Endodermal cell (in vitro differentiated cells): ENCODE results near the gene DCPS. TPM values are rescaled to one million over a fixed set of nuclear protein-coding genes. Genes with fewer than 3 reads are reported as not detected.
A peak's percentile ranks its signal among the peaks of the same experiment; 100 is the strongest.
"Not testable (repeated sequence)": the region's sequence is repeated elsewhere in the genome, so short reads cannot be mapped to it uniquely, and the experiment has no call there.

Source experiments
- DNase-seq: peaks from one replicate; pipeline ENCODE4 v3.0.0-alpha.2; 2017
- H3K27ac ChIP-seq: 2 replicates; pipeline ENCODE4 v1.5.1; 2013; ENCODE audit warnings: mild to moderate bottlenecking, low read depth, low read length, moderate library complexity
- H3K27me3 ChIP-seq: 2 replicates; pipeline ENCODE4 v1.6.1; 2013; ENCODE audit warnings: mild to moderate bottlenecking, low read length, moderate library complexity; ENCODE audit not compliant: insufficient read depth, control insufficient read depth, poor library complexity, severe bottlenecking
- H3K36me3 ChIP-seq: 2 replicates; pipeline ENCODE4 v1.7.0; 2013; ENCODE audit warnings: mild to moderate bottlenecking, low read length, moderate library complexity; ENCODE audit not compliant: control insufficient read depth, insufficient read depth
- H3K4me1 ChIP-seq: one replicate; pipeline ENCODE4 v1.7.0; 2013; ENCODE audit warnings: low read length; ENCODE audit not compliant: control insufficient read depth, insufficient read depth
- H3K4me3 ChIP-seq: 2 replicates; pipeline ENCODE4 v1.5.1; 2013; ENCODE audit warnings: mild to moderate bottlenecking, low read length, moderate library complexity
- H3K9ac ChIP-seq: 2 replicates; pipeline ENCODE4 v1.6.1; 2013; ENCODE audit warnings: mild to moderate bottlenecking, low read length, moderate library complexity; ENCODE audit not compliant: poor library complexity, severe bottlenecking; ENCODE audit errors: extremely low read depth
- H3K9me3 ChIP-seq: 2 replicates; pipeline ENCODE4 v1.6.1; 2013; ENCODE audit warnings: mild to moderate bottlenecking, low read length, moderate library complexity; ENCODE audit not compliant: control insufficient read depth
- H3K27ac Mint-ChIP-seq: 2 replicates; pipeline ENCODE4 v1.8.0; 2020; ENCODE audit warnings: mixed read lengths
- H3K27me3 Mint-ChIP-seq: 2 replicates; pipeline ENCODE4 v1.8.0; 2021; ENCODE audit warnings: mild to moderate bottlenecking, mixed read lengths; ENCODE audit not compliant: insufficient read depth
- H3K36me3 Mint-ChIP-seq: 2 replicates; pipeline ENCODE4 v1.8.0; 2020; ENCODE audit warnings: low read depth, mixed read lengths
- H3K4me1 Mint-ChIP-seq: 2 replicates; pipeline ENCODE4 v1.8.0; 2020; ENCODE audit warnings: mixed read lengths
- H3K4me3 Mint-ChIP-seq: 2 replicates; pipeline ENCODE4 v1.8.0; 2020; ENCODE audit warnings: mild to moderate bottlenecking, moderate library complexity, mixed read lengths
- H3K9me3 Mint-ChIP-seq: 2 replicates; pipeline ENCODE4 v1.8.0; 2020; ENCODE audit warnings: mild to moderate bottlenecking, mixed read lengths
- WGBS, 2 experiments: methylation state at CpG; one replicate each; pipeline versions ENCODE4 v1.1.5 to v1.1.7; 2013; ENCODE audit warnings: missing lambda C conversion rate in 2 of 2, mixed read lengths in 1 of 2; ENCODE audit not compliant: insufficient coverage in 1 of 2, insufficient read length in 1 of 2; 5-methylcytosine and 5-hydroxymethylcytosine counted together
- total RNA-seq, 2 donors: library from RNA; stranded (reverse); fragmentation: NEBNext Ultra II Directional in 1 of 2; extraction: Animal tissue kit (Norgen Biotek cat#: 25700) in 1 of 2; gene quantifications; 2 replicates in 1 of 2; 3 replicates in 1 of 2; pipeline ENCODE4 v1.2.1, GENCODE V29; 2021
- TF ChIP-seq, protein P1 (sequence below): fragments of 200-600 bp; sonication (generic); conservative IDR thresholded peaks from 2 replicates; pipeline ENCODE4 v1.5.0; 2021; ENCODE audit warnings: antibody characterized with exemption, mild to moderate bottlenecking

DCPS gene
- total RNA-seq, 2 donors from 2014 or later, result 19.0 to 22.6 TPM

DNA sequence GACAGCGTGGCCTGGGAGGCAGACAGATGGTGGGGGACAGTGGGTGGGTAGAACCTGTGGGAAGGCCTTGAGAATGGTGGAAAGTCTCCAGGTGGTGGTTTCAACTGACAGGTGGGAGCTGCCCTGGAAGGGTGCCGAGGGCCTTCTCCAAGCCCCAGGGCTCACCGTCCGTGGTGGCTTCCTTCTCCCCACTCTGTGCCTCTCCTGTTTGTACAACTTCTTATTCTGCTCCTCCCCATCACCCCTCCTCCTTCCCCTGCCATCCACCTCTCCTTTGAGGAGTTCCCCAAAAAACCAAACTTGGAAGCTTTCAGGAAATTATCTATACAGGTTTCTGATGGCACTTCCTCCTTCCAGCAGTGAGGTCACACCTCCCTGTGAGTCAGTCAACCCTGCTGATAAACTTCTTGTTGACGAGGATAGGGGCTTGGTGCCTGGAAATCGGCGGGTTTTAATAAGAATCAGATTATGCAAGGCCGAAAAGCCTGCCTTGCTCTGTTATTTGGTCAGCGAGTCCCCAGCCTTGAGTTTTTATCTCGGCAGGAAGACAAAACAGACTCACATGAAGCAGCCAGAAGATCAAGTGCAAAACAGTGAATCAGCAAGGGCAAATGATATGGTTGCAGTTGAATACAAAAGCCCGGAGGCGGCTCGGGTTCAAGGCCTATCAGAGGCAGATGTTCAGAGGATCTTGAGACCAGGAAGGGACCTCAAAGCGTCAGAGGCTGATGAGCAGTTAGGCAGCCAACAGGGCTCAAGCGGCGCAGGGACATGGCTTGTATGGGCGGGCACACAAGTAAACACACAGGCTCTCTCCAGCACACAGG lies 42.1 kb downstream of the DCPS start:
- DNase-seq, result peak; percentile 82
- Histone ChIP-seq H3K36me3 (peaks cover 3% of the 10 kb centered on the region), H3K9me3 (no peaks in the 10 kb centered on the region), H3K4me1 (peaks cover 33% of the 10 kb centered on the region), H3K4me3 (no peak overlapping the region), H3K27ac (peak overlapping the region; percentile 34), H3K27me3 (no peaks in the 10 kb centered on the region), H3K9ac (peak overlapping the region; percentile 2)
- Mint-ChIP-seq H3K9me3 (no peaks in the 10 kb centered on the region), H3K36me3 (peaks cover 26% of the 10 kb centered on the region), H3K4me1 (peaks cover 53% of the 10 kb centered on the region), H3K27me3 (no peaks in the 10 kb centered on the region), H3K4me3 (peak overlapping the region; percentile 33), H3K27ac (peak overlapping the region; percentile 89)
- TF ChIP-seq, protein P1, sequence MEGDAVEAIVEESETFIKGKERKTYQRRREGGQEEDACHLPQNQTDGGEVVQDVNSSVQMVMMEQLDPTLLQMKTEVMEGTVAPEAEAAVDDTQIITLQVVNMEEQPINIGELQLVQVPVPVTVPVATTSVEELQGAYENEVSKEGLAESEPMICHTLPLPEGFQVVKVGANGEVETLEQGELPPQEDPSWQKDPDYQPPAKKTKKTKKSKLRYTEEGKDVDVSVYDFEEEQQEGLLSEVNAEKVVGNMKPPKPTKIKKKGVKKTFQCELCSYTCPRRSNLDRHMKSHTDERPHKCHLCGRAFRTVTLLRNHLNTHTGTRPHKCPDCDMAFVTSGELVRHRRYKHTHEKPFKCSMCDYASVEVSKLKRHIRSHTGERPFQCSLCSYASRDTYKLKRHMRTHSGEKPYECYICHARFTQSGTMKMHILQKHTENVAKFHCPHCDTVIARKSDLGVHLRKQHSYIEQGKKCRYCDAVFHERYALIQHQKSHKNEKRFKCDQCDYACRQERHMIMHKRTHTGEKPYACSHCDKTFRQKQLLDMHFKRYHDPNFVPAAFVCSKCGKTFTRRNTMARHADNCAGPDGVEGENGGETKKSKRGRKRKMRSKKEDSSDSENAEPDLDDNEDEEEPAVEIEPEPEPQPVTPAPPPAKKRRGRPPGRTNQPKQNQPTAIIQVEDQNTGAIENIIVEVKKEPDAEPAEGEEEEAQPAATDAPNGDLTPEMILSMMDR, result no peak
- 56 to 59% methylated on average over 11 to 17 of the region's 17 CpGs for WGBS, 2 experiments

DNA sequence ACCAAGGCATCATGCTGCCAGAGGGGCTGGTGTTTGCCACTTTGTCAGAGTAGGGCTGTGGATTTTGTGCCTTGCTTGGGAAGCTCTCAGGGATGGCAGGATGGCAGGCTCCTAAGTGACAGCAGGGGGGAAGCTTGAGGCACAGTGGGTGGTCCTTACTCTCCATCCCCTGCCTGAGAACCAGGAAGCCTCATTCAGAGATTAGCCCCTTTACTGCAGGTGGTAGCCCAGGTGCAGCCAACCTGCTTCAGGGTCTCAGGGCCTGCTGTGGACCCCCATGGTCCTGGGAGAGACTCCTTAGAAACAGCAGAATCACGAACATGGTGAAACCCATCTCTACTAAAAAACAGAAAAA lies 42.7 kb downstream of the DCPS start:
- Histone ChIP-seq H3K27ac (peak overlapping the region; percentile 34), H3K4me1 (peaks cover 33% of the 10 kb centered on the region), H3K27me3 (no peaks in the 10 kb centered on the region), H3K4me3 (no peak overlapping the region), H3K36me3 (peaks cover under 1% of the 10 kb centered on the region), H3K9ac (peak overlapping the region; percentile 2), H3K9me3 (no peaks in the 10 kb centered on the region)
- H3K27me3 Mint-ChIP-seq, result no peaks in the 10 kb centered on the region
- H3K36me3 Mint-ChIP-seq, result peaks cover 24% of the 10 kb centered on the region
- 44 to 57% methylated on average over 1 of the region's 1 CpG for WGBS, 2 experiments
- H3K4me1 Mint-ChIP-seq, result peaks cover 53% of the 10 kb centered on the region
- H3K27ac Mint-ChIP-seq, result peak overlapping the region; percentile 89
- TF ChIP-seq, protein P1, result no peak
- no peak overlapping the region for H3K4me3 Mint-ChIP-seq
- no peak for DNase-seq
- H3K9me3 Mint-ChIP-seq, result no peaks in the 10 kb centered on the region

DNA sequence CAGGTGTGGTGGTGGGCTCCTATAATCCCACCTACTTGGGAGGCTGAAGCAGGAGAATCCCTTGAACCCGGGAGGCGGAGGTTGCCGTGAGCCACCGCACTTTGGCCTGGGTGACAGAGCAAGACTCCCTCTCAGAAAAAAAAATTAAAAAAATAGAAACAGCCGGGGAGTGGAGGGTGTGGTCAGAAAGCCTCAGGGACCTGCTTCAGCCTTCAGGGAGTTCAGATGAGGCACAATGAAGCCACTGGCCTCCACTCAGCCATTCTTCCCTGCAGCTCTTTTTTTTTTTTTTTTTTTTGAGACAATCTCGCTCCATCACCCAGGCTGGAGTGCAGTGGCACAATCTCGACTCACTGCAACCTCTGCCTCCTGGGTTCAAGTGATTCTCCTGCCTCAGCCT lies 43.1 kb downstream of the DCPS start:
- not testable (repeated sequence) for H3K4me3 Mint-ChIP-seq, H3K9ac ChIP-seq, H3K36me3 ChIP-seq, DNase-seq, H3K27ac ChIP-seq, H3K9me3 ChIP-seq, H3K27me3 Mint-ChIP-seq, H3K4me3 ChIP-seq, H3K9me3 Mint-ChIP-seq, H3K27me3 ChIP-seq
- H3K4me1 Mint-ChIP-seq, result peaks cover 53% of the 10 kb centered on the region
- H3K4me1 ChIP-seq, result peaks cover 33% of the 10 kb centered on the region
- peak overlapping the region; percentile 89 for H3K27ac Mint-ChIP-seq
- H3K36me3 Mint-ChIP-seq, result peaks cover 20% of the 10 kb centered on the region
- 89 to 93% methylated on average over 4 to 7 of the region's 7 CpGs for WGBS, 2 experiments
